Stimulated activated CD4-positive, alpha-beta T cell treated with anti-CD3 and anti-CD28 coated beads, Interleukin-1b, Interleukin-23, amount 100 ng/mL, for 1 hour (primary cell): Measurements from ENCODE around the gene BEND3.

Experiments
- DNase-seq, 2 donors: peaks; one replicate each; pipeline ENCODE4 v3.0.0-alpha.2; 2020; ENCODE audit warnings: low read depth in 2 of 2

BEND3 gene

DNA sequence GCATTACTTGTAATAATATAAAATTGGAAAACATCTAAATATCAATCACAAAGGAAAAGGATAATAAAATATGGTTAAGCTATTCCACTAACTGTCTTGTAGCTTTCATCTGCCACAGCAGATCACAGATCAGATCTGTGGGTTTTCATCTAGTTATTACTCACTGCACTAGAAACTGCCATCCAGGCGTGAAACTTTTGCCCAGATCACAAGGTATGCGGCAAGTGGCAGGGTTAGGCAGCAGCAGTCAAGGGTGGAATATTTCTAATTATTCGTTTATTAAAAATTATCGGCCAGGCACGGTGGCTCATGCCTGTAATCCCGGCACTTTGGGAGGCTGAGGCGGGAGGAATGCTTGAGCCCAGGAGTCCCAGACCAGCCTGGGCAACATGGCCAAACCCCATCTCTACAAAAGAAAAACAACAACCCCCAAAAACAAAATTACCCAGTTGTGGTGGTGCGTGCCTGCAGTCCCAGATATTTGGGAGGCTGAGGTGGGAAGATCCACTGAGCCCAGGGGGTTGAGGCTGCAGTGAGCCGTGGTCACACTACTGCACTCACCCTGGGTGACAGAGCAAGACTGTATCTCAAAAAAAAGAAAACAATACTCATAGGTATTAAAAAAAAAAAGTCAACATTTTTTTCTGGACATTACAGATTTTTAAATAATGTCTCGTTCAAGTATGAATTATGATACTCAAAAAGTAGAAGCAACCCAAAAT, 32.1 kb downstream of the BEND3 start:
- DNase-seq: no peak

DNA sequence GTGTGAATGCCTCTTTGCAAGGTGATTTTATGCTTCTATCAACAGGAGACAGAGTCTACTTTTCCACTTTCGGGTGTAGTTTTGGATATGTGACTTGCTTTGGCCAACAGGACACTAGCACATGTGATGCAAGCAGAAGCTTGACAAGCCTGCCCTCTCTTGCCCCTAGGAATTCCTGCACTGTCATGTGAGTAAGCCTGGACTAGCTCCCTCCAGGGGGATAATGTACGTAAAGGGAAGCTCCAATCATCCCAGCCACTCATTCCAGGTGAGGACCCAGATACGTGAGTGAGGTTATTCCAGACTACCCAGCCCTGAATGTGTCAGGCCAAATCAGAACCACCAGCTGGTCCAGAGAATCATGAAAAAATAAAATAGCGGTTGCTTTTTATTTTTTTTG, 33.3 kb downstream of the BEND3 start:
- no peak for DNase-seq

DNA sequence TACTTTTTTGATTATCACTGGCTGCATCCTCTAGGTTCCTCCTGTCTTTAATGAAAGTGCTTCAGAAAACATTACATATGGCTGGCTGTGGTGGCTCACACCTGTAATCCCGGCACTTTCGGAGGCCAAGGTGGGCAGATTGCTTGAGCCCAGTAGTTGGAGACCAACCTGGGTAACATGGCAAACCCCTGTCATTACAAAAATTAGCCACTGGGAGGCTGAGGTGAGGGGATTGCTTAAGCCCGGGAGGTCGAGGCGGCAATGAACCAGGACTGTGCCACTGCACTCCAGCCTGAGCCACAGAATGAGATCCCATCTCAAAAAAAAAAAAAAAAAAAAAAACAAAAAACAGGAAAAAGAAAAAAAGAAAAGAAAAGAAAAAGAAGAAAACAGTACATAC, 35.3 kb downstream of the BEND3 start:
- DNase-seq: no peak

DNA sequence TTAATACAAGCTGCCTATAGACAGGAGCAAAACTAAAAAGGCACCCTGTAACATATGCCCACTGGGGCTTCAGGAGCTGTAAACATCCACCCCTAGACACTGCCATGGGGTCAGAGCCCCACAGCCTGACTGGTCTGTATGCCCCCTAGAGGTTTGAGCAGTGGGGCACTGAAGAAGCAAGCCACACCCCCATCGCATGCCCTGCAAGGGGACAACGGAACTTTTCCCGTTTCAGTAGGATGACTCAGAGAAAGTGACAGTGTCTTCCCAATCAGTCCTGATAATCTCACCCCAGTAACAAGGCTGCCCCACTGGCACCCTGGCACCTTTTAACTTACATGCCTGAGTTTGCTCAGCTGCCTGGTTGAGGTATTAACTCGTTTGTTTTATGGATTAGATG, 35.9 kb downstream of the BEND3 start:
- DNase-seq: no peak

DNA sequence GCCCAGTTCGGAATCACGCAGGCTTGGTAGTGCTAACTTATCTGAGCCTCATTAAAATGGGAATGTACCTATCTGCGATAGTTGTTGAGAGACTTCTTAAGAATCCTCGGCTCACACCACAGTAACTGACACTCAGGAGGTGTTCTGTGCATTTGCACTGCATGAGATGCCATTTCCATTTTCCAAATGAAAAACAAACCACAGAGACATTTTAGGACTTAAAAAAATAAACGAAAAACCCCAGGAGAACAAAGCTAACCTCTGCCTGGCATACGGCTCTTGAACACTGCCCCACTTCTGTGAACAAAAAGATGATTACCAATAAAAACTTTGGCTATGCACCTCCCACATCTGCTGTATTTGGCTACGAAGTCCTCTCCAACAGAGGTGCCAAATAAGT, 37.6 kb downstream of the BEND3 start:
- no peak for DNase-seq

DNA sequence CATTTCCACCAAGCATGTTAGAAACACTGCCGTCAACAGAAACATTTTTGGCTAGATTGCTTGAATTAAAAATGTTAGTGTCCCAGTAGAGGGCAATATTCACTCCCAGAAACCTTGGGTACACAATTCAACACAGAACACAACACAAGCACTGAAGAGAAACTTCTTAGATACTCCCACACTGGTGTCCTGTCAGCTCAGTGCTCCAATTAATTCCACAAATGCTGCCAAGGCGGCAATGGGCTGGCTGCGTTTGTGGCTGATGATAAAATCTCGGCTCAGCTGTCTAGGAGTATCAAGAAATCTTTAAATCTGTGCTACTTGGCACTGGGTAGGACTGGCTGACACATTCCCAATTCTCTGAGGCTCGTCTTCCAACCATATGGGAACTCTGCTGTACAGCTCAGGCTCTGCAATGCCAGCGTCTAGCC, 39.3 kb downstream of the BEND3 start:
- no peak for DNase-seq

DNA sequence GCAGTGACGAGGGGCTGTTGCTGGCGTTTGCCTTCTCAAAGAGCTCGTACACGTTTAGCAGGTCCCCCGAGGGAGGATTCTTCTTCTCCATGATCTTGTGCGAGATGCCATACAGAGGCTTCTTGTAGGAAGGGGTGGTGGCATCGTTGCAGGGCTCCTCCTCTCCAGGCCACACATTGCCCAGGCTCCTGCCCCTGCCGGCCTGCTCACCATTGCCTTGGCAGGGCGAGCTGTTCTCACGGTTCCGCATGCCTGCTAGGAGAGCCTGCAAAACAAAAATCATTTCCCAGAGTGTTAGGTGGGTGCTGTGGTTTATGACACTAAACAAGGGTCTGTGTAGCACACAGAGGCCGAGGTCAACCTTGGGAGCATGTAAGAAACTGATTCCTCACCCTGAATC, 44.6 kb downstream of the BEND3 start:
- no peak for DNase-seq

DNA sequence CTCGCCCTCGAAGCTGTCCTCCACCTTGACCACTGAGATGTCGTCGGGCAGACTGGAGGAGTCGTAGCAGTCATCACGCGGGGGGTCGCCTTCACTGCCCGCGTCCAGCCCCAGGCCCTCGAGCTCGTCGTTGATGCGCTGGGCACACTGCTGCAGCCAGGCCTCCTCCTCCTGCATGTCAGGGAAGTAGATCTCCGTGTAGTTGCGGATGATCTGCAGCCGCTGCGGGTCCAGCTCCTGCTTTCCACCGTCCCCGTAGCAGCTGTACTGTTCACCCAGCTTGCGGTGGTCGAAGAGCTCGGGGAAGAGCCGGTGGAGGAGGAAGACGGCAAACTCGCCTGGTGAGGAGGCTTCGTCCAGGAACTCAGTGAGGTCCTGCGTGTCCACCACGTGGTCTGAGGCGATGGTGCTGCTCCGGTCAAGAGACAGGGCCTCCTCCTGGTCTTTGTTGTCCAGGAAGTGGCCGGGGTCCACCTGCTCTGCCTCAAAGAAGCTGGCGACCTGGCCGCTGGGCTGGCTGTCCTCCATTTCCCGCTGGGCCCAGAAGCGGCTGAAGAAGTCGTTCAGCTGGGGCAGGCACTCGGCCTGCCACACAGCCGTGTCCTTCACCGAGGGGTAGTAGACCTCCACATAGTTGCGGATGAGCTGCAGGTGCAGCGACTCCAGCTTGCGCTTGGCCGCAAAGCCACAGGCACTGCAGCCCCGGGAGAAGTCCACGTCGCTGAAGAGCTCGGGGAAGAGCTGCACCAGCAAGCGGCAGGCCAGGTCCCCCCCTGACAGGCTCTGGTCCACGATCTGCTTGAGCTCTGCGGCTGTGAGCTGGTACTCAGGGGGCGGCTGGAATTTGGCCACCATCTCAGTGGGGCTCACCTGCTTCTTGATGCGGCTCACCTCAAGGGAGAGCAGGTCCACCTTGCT, 45.4 kb downstream of the BEND3 start:
- DNase-seq: no peak

DNA sequence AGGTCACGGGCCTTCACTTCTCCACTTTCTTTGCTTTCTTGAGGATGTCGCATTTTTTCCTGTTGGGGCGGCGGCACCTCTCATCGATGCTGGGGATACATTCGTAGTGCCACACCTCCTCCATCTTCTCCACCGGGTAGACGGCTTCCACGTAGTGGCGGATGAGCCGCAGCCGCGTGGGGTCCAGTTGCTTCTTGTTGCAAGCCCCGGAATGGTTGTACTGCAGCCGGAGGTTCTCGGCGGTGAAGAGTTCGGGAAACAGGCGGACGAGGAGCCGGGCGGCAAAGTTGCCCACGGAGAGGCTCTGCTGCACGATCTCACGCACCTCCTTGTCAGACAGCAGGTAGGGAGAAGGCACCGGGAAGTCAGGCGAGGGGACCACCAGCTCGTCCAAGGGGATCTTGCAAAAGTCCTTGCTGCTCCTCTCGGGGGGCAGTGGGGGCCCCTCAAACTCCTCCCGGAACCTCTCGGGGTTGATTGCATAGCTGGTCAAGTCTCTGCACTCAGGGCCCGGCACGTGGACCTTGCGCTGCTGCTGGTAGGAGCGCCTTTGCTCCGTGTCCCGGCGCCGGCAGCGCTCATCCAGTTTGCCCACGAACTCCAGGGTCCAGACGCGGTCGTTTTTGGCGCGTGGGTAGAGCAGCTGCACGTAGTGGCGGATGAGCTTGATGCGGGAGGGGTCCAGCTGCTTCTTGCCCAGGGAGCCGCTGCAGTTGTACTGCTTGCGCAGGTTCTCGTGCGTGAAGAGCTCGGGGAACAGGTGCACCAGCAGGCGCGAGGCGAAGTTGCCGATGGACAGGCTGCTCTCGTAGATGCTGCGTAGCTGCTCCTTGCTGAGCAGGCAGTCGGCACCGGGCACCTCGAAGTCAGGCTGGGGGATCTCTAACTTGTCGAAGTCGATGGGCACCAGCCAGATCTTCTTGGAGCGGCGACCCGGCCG, 46.4 kb downstream of the BEND3 start:
- no peak for DNase-seq

DNA sequence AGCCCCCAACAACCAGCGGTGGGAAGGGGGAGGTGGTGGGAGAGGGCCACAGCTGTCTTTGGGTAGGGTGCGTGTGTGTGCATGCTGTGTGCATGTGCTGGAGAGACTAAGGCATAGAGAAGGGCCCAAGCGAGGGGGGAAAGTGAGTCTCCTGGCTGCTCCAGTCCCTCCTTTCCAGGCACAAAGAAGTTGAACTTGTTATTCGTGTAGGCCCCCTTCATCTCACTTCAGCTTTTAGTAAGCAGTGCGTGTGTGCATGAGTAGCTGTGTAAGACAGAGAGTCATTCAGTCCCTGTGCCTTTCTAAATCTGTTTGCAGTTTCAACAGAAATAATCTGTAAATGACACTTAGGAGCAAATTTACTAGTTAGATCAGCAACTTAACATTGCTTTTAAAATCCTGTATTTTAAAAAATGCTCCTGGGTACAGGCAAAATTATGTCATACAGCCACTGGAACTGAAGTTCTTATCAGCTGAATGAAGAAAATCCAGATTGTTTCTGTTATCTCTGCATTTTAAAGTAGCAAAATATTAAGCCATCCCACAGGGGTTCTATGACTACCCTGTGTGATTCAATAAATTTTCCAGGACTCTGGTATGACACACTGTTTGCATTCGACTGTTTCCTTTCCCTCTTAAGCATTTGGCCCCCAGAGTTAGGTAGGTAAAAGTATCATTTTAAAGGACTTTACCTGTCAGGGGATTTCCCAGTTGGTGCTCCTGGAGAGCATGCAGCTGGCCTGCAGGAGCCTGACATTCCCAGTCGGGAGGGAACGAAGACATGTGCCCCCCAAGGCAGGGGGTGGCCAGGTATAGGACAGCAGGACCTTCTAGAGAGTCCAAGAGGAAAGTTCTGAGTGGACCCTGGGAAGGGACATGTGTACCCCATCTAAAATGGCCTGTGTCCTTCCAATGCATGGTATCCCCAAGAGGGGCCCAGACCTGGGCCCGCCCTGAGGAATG, 48.3 kb downstream of the BEND3 start:
- no peak for DNase-seq

DNA sequence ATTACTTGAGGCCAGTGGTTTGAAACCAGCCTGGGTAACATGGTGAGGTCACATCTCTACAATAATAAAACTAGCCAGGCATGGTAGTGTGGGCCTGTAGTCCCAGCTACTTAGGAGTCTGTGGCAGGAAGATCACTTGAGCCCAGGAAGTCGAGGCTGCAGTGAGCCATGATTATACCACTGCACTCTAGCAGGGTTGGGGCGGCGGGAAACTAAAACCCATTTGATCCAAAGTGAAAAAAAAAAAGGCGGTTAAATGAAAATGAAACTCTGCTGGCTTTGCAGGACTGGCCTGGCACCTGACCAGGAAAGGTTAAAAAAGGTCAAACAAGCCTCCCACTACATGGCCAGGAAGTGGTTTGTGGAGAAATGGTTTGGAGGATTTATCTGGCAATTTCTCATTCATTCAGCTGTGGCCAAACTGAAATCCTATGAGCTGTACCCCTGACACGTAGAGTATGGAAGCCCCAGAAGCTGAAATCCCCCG, 50.7 kb downstream of the BEND3 start:
- no peak for DNase-seq

DNA sequence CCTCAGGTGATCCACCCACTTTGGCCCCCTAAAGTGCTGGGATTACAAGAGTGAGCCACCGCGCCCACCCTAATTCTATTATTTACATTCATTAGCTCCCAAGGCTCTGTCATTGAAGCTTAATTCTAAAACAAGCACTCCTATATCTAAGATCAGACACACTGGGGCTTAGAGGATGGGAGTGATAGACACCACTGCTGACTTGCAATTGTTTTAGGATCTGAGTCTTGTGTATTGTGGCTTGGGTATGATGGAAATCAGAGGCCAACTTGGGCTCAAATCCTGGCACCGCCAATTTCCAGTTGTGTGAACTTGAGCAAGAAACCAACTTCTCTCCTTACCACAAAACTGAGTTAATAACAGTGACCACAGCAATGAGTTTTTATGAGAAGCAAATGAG, 52.6 kb downstream of the BEND3 start:
- no peak for DNase-seq

DNA sequence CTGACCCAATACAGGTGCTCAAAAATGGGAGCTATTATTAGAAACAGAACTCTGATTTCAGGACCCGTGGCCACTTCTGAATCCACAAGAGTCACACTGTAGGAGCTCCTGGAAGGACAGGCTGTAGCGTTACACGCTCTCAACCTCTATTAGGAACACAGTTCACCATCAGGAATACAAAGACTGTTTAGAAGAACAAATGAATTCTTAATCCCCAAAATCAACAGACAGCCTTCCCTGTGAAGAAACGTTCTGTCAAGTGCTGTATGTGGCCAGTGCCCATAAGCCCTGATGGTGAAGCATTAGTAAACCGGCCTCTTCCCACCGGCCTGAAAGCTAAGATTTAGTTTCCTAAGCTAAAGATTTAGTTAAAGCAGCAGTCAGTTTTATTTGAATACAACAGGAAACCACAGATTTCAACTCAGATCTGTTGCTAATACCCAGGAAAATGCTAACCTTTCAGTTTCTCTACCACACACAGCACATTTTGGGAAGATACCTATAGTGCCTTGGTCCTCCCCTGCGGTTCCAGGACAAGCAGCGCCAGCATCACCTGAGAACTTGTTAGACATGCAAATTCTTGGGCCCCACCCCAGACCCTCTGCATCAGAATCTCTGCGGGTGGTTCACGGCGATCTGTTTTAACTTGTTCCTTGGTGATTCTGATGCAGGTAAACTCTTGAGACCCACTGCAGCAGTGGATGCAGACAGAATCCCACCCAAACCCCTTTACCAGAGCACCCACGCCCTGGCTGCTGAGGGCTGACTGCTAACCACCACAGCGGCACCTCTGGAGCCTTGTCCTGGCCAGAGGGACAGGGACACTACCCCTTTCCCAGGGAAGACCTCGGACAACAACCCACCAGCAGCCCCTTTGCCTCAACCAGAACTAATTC, 53.9 kb downstream of the BEND3 start:
- DNase-seq: no peak

DNA sequence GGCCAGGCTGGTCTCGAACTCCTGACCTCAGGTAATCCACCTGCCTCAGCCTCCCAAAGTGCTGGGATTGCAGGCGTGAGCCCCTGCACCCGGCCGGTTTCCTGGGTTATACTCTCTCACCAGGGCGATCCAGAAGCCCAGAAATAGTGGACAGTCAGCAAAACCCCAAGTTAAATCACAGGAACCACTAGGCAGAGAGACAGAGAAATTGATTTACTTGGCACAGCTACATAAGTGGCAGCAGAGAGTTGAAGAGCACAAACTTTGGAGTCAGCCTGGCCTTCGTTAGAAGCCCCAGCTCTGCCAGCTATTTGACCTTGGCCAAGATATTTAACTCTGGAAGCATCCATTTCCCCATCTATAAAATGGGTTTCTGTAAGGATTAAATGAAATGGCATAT, 54.6 kb downstream of the BEND3 start:
- DNase-seq: no peak

DNA sequence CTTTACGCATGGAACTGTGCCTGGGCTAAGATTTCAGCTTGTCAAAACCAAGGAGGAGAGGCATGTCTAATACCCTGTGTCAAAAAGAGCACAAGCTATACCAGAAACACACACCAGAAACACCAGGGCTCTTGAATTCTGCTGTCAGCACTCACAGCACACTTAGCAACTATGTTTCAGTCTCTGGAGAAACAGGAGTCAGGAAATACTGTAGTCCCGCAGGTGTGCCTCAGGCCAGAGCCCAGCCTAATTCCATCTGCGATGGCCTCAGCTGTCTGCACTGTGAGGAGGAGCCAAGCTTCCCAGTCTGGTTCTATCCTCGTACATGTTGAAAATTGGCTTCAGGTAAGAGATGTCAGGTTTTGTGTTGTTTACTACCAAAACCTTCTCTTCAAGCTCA, 55.7 kb downstream of the BEND3 start:
- no peak for DNase-seq

DNA sequence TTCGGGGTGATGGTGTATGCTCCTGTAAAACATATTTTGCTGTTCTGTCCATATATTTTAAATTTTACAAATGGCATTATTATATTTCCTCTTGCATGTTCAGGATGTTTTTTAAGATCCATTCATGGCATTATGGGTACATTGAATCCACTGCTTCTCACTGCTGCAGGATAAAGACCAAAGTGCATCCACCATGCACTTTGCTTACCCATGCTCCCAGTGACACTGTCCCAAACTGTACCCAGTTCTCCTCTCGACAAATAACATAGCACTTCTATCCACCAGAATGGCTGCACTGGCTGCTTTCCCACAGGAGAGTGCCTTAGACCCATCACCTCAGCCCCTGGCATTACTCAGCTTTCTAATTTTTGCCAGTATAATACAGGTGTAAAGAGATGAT, 57.6 kb downstream of the BEND3 start:
- no peak for DNase-seq

DNA sequence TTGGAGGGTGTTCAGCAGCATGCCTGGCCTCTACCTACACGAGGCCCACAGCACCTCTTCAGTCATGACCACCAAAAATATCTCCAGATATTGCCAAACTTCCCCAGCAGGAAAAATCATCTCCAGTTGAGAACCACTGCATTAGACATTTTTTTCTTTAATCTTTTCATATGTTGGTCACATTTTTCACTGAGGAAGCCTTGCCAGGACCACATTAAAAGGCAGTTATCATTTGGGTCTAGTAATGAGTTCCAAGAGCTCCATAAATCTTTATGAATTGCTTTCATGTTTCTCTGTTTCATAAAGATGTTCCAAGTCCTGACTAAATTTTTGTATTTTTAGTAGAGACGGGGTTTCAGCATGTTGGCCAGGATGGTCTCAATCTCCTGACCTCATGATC, 58.5 kb downstream of the BEND3 start:
- no peak for DNase-seq

DNA sequence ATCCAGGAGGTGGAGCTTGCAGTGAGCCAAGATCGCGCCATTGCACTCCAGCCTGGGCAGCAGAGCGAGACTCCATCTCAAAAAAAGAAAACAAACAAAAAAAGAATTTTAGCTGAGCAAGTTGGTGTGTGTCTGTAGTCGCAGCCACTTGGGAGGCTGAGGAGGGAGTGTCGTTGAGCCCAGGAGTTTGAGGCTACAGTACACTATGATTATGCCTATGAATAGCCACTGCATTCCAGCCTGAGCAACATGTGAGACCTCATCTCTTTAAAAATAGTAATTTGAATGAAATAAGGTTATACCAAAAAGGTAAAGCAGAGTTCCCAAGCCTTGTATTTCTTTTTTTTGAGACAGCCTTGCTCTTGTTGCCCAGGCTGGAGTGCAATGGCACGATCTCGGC, 67.5 kb downstream of the BEND3 start:
- DNase-seq: no peak

DNA sequence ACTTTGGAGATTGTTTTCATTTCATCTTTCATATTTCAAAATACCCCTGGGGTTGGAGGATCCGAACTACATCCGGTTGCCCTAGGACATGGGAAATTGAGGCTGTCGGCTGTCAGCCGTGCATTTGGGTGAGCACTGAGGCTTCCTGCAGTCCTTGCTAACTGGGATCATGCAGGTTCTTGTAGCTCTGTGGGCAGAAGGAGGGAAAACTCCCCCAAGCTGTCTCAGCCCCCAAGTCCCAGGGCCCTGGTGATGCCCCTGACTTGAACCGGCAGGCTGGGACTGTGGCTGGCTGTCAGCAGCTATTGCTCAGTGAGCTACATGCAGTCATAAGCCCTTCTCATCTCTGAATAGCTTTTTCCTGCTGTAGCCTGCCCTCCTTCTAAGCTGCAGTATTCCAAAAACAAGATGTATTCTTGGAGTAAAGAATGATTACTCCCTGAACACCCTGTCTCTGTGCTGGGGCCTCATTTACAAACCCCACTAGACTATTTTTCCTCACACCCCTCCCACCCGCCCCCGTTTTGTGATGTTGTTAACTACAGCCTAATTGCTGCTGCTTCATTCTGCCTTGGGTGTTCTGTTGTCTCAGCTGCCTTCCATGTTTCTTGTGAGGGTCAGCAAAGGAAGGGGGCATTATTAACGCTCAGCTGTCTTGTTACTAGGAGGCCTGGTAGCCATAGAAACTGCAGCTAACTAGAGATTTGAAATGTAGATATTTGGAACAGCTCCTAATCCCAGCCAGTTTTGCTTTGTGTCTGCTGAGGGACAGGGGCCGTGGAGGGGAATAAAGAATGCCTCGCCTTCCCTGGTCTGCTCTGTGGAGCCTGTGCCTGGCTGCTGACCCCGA, 69.3 kb downstream of the BEND3 start:
- no peak for DNase-seq
